ENCODE measurements around the gene PDRG1.

The PDRG1 gene

GRCh38 chr20:31907046-31907445, 44.8 kb downstream of the PDRG1 start:
- no peak for DNase-seq (ENCODE audit: low spot score)

GRCh38 chr20:31906001-31906400, 45.8 kb downstream of the PDRG1 start:
- no peak for DNase-seq (ENCODE audit: low spot score)

DNA sequence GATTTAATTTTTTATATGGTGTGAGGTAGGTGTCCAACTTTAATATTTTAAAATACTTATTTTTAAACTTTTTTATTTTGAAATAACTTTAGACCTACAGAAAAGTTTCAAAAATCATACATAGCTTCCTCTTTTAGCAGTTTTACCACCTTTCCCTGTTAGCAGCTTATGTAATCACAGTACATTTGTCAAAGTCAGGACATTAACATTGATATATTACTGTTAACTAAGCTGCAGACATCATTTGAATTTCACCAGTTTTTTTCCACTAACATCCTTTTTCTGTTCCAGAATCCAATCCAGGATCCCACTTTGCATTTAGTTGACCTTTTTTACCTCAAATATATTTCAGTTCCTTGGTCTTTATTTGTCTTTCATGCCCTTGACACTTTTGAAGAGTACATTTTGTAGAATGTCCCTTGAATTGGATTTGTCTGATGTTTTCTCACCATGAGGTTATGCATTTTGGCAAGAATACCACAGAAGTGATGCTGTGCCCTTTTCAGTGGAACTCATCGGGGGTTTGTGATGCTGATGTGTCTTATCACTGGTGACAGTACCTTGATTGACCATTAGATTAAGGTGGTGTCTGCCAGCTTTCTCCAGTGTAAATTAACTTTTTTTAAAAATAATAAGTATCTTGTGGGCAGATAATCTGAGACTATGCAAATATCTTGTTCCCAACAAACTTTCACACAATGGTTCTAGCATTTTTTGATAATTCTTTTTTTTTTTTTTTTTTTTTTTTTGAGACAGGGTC, 48.0 kb downstream of the PDRG1 start:
- no peak for DNase-seq (ENCODE audit: low spot score)

GRCh38 chr20:31901615-31902014, 50.2 kb downstream of the PDRG1 start:
- no peak for DNase-seq (ENCODE audit: low spot score)

- no peak for DNase-seq (ENCODE audit: low spot score)
These were observed 54.3 kb downstream of the PDRG1 start for GRCh38 chr20:31897541-31897940.

DNA sequence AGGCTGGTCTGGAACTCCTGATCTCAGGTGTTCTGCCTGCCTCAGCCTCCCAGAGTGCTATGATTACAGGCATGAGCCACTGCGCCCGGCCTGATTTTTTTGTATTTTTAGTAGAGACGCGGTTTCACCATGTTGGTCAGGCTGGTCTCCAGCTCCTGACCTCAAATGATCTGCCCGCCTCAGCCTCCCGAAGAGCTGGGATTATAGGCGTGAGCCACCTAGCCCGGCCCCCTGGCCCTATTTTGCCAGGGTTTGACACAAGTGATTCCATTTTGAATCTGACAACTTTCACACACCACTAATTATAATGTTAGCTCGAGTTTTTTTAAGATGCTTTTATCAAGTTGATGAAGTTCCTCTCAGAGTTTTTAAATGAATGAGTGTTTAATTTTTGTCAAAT, 55.8 kb downstream of the PDRG1 start:
- no peak for DNase-seq (ENCODE audit: low spot score)

DNA sequence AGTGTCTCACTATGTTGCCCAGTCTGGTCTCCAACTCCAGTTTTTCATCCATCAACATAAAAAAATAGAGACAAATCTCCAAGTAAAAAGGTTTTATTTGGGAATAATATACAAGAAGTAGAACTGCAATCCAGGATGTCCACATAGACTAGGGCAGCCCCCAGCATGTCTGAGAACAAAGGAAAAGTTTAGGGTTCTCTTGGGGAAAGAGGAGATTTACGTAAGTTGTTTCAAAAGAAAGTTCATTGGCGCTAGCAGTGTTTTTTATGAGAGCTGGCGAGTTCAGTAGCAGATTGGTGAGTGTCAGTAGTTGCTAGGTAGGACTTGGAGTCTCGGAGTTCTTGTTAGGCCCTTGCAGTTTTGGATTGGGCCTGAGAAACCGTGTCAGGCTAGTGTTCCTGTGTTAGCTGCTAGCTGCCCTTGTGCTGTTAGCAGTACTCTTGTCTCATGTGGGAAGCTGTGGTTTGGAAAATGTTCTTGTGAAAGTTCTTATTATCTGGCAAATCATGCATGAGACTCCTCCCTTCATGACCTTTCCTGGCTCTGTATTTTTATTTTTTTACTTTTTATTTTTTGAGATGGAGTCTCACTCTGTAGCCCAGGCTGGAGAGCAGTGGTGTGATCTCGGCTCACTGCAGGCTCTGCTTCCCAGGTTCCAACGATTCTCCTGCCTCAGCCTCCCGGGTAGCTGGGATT, 56.7 kb downstream of the PDRG1 start:
- DNase-seq (ENCODE audit: low spot score), result peak; percentile 87

All from pons (tissue), 1 donor.